Measurements from ENCODE around the gene FER. TPM values are rescaled to one million over a fixed set of nuclear protein-coding genes. Genes with fewer than 3 reads are reported as not detected.

The FER gene
- total RNA-seq, 1 experiment from 2014 or later: 18.0 TPM

- H2AFZ ChIP-seq (ENCODE audit: low read length): no peak overlapping the region
- H3K27me3 Mint-ChIP-seq (ENCODE audit: low read depth): no peaks in the 10 kb centered on the region
- H3K9ac ChIP-seq (ENCODE audit: extremely low read depth, insufficient read length, low read length): no peak overlapping the region
- no peak overlapping the region for H4K8ac ChIP-seq (replicated peaks; ENCODE audit: insufficient read length, low read depth, low read length)
- H3K18ac ChIP-seq (ENCODE audit: insufficient read length, low read depth, low read length): no peak overlapping the region
- DNase-seq: no peak
- WGBS (ENCODE audit: extremely low coverage, insufficient read length, low lambda C conversion rate): 100% methylated on average over 1 of the region's 3 CpGs
- peaks cover 3 to 13% of the 10 kb centered on the region in 2 experiments; a peak in 3 of 4 replicates for H3K4me1 Mint-ChIP-seq
- H2AK5ac ChIP-seq (ENCODE audit: insufficient read length, low read length): no peak overlapping the region
- no peak overlapping the region for H3K4ac ChIP-seq (ENCODE audit: low read depth, low read length)
- no peak overlapping the region for H2BK5ac ChIP-seq (ENCODE audit: insufficient read length, low read length)
- 0 out of 7 replicates have a peak overlapping the region, but pooled peaks of 1 of the 3 experiments have one; percentile 38 for H3K27ac Mint-ChIP-seq
- no peaks in the 10 kb centered on the region for H3K27me3 ChIP-seq (ENCODE audit: insufficient read depth, low read length)
- 0 out of 2 replicates have a peak, but pooled peaks cover 2% of the 10 kb centered on the region for H3K79me2 ChIP-seq (ENCODE audit: insufficient read depth, low read length)
- no peak overlapping the region for H3K56ac ChIP-seq (ENCODE audit: insufficient read length, low read depth, low read length)
- no peaks in the 10 kb centered on the region for H3K9me3 Mint-ChIP-seq
- H3K4me1 ChIP-seq (ENCODE audit: insufficient read depth, low read length): no peaks in the 10 kb centered on the region
- no peak overlapping the region for H2BK120ac ChIP-seq (ENCODE audit: low read depth, low read length, poor library complexity, severe bottlenecking)
- H3K4me2 ChIP-seq (ENCODE audit: insufficient read depth, insufficient read length, low read length): no peak overlapping the region
- H2BK12ac ChIP-seq (ENCODE audit: insufficient read length, low read depth, low read length): no peak overlapping the region
- H4K5ac ChIP-seq (ENCODE audit: insufficient read length, low read depth, low read length): no peak overlapping the region
- H3T11ph ChIP-seq (ENCODE audit: low read length): no peak overlapping the region
- H2BK15ac ChIP-seq (ENCODE audit: low read depth, low read length): no peak overlapping the region
- no peak overlapping the region for H3K23ac ChIP-seq (ENCODE audit: insufficient read length, low read depth, low read length)
- H4K91ac ChIP-seq (ENCODE audit: insufficient read length, low read depth, low read length): no peak overlapping the region
- H3K23me2 ChIP-seq (ENCODE audit: insufficient read length, low read depth, low read length, poor library complexity, severe bottlenecking): peaks cover 5% of the 10 kb centered on the region
- H3K79me1 ChIP-seq (ENCODE audit: insufficient read depth, low read depth, low read length, poor library complexity, severe bottlenecking): no peaks in the 10 kb centered on the region
- H3K14ac ChIP-seq (ENCODE audit: insufficient read depth, low read length): no peak overlapping the region
- no peaks in the 10 kb centered on the region for H3K9me3 ChIP-seq (ENCODE audit: control insufficient read depth, low read depth, low read length)
- H3K27ac ChIP-seq (ENCODE audit: insufficient read length, low read depth, low read length): no peak overlapping the region
- no peak overlapping the region for H3K4me3 Mint-ChIP-seq
- TF ChIP-seq, protein P1, sequence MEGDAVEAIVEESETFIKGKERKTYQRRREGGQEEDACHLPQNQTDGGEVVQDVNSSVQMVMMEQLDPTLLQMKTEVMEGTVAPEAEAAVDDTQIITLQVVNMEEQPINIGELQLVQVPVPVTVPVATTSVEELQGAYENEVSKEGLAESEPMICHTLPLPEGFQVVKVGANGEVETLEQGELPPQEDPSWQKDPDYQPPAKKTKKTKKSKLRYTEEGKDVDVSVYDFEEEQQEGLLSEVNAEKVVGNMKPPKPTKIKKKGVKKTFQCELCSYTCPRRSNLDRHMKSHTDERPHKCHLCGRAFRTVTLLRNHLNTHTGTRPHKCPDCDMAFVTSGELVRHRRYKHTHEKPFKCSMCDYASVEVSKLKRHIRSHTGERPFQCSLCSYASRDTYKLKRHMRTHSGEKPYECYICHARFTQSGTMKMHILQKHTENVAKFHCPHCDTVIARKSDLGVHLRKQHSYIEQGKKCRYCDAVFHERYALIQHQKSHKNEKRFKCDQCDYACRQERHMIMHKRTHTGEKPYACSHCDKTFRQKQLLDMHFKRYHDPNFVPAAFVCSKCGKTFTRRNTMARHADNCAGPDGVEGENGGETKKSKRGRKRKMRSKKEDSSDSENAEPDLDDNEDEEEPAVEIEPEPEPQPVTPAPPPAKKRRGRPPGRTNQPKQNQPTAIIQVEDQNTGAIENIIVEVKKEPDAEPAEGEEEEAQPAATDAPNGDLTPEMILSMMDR (conservative IDR thresholded peaks at IDR 0.05): no peak
- no peak overlapping the region for H2BK20ac ChIP-seq (ENCODE audit: low read depth, low read length, poor library complexity, severe bottlenecking)
- no peaks in the 10 kb centered on the region for H4K20me1 ChIP-seq (ENCODE audit: control insufficient read depth, insufficient read depth, insufficient read length)
- no peaks in the 10 kb centered on the region for H3K36me3 Mint-ChIP-seq (ENCODE audit: insufficient read depth in 1 of 3, low read depth in 3 of 3)
Measured at GRCh38 chr5:108753331-108753730, 5.6 kb downstream of the FER start.
